ENCODE measurements around the gene SLC16A3.

The SLC16A3 gene

DNA sequence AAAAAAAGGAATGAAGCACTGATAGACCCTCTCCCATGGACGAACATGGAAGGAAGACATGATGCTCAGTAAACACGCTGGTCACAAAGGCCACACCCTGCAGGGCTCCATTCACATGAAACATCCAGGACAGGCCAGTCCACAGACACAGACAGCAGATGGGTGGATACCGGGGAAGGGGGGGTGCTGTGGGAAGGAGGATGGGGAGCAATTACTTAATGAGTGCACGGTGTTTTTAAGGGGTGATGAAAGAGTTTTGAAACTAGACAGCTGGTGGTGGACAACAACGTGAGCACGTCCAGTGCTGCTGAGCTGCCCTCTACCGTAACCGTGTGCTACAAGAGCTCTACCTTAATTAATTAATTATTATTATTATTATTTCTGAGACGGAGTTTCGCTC is 6.0 kb upstream of the SLC16A3 start:
- TF ChIP-seq, protein P1, sequence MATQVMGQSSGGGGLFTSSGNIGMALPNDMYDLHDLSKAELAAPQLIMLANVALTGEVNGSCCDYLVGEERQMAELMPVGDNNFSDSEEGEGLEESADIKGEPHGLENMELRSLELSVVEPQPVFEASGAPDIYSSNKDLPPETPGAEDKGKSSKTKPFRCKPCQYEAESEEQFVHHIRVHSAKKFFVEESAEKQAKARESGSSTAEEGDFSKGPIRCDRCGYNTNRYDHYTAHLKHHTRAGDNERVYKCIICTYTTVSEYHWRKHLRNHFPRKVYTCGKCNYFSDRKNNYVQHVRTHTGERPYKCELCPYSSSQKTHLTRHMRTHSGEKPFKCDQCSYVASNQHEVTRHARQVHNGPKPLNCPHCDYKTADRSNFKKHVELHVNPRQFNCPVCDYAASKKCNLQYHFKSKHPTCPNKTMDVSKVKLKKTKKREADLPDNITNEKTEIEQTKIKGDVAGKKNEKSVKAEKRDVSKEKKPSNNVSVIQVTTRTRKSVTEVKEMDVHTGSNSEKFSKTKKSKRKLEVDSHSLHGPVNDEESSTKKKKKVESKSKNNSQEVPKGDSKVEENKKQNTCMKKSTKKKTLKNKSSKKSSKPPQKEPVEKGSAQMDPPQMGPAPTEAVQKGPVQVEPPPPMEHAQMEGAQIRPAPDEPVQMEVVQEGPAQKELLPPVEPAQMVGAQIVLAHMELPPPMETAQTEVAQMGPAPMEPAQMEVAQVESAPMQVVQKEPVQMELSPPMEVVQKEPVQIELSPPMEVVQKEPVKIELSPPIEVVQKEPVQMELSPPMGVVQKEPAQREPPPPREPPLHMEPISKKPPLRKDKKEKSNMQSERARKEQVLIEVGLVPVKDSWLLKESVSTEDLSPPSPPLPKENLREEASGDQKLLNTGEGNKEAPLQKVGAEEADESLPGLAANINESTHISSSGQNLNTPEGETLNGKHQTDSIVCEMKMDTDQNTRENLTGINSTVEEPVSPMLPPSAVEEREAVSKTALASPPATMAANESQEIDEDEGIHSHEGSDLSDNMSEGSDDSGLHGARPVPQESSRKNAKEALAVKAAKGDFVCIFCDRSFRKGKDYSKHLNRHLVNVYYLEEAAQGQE (IDR thresholded peaks at IDR 0.05; ENCODE audit: insufficient read depth in 1 of 2, low read depth in 2 of 2, low read length in 2 of 2) = no peak
- TF ChIP-seq FOXP2 (optimal IDR thresholded peaks at IDR 0.05; ENCODE audit: borderline replicate concordance, extremely low read depth, extremely low read length, insufficient read depth) = no peak
- no peak for TF ChIP-seq POLR2AphosphoS5 (IDR thresholded peaks at IDR 0.05; ENCODE audit: low read depth, low read length)
- TF ChIP-seq TAF1 (IDR thresholded peaks at IDR 0.05; ENCODE audit: borderline replicate concordance, insufficient read depth, low read length) = no peak

DNA sequence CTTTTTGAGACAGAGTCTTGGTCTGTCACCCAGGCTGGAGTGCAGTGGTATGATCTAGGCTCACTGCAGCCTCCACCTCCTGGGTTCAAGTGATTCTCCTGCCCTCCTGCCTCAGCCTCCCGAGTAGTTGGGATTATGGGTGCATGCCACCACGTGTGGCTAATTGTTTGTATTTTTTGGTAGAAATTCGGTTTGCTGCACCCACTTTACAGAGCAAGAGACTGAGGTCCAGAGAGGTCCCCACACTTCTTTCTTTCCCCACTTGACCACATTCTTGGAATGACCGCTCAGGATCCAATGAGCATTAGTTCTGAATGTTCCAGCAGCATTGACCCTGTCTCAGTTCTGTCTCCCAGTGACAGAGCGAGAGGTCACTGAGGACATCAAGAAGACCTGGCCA is 5.3 kb upstream of the SLC16A3 start:
- TF ChIP-seq POLR2AphosphoS5 (IDR thresholded peaks at IDR 0.05; ENCODE audit: low read depth, low read length) (no peak), FOXP2 (optimal IDR thresholded peaks at IDR 0.05; ENCODE audit: borderline replicate concordance, extremely low read depth, extremely low read length, insufficient read depth) (no peak), SIN3A (IDR thresholded peaks at IDR 0.05; ENCODE audit: borderline replicate concordance, insufficient read depth, low read length) (no peak), TAF1 (IDR thresholded peaks at IDR 0.05; ENCODE audit: borderline replicate concordance, insufficient read depth, low read length) (no peak)
- TF ChIP-seq, protein P1 (IDR thresholded peaks at IDR 0.05; ENCODE audit: insufficient read depth in 1 of 2, low read depth in 2 of 2, low read length in 2 of 2) = no peak

DNA sequence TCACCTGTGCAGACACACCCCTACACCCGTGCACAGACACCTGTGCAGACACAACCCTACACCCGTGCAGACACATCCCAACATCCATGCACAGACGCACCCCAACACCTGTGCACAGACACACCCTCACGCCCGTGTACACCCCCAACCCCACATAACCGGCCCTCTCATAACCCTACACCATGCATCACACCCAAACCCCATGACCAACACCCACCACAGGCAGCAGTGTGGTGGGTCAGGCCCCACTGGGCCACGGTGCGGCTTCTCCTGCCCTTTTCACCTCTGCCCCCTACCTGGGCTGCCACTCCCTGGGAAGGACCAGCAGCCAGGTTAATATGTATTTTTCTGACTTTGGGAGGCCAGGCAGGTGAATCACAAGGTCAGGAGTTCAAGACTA is 4.2 kb upstream of the SLC16A3 start:
- TF ChIP-seq TAF1 (IDR thresholded peaks at IDR 0.05; ENCODE audit: borderline replicate concordance, insufficient read depth, low read length) = no peak
- TF ChIP-seq FOXP2 (optimal IDR thresholded peaks at IDR 0.05; ENCODE audit: borderline replicate concordance, extremely low read depth, extremely low read length, insufficient read depth) = no peak
- no peak for TF ChIP-seq POLR2AphosphoS5 (IDR thresholded peaks at IDR 0.05; ENCODE audit: low read depth, low read length)
- no peak for TF ChIP-seq SIN3A (IDR thresholded peaks at IDR 0.05; ENCODE audit: borderline replicate concordance, insufficient read depth, low read length)
- TF ChIP-seq, protein P1 (IDR thresholded peaks at IDR 0.05; ENCODE audit: insufficient read depth in 1 of 2, low read depth in 2 of 2, low read length in 2 of 2) = no peak

DNA sequence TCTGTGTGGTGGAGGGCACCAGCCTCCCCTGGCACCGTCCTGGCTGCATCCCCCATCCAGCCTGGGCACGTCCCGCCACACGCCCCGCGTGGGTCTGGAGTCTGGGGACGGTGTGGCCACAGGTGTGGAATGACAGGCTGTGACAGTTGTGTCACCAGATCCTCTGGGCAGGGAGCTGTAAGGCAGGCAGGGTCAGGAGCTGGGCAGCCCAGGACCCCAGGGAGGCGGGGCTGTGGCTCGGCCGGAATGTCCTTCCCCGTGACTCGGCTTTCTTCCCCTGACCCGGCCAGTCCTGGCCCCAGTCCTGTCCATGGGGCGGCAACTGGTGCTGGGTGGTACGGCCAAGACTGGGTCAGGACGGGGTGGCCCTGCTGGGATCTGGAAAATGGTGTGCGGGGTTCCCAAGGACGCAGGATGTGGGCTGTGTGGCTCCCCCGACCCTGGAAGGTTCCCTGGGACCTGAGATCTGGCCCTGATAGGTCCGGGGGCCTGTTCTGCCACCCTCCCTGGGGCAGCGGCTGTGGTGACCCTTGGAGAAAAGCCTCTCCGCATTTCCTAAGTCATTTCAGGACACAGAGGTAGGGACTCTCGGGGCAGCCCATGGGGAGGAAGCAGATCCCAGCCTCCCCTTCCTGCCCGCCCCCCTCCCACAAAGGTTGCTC is 3.3 kb upstream of the SLC16A3 start:
- TF ChIP-seq FOXP2 (optimal IDR thresholded peaks at IDR 0.05; ENCODE audit: borderline replicate concordance, extremely low read depth, extremely low read length, insufficient read depth) = no peak
- TF ChIP-seq POLR2AphosphoS5 (IDR thresholded peaks at IDR 0.05; ENCODE audit: low read depth, low read length) = no peak
- TF ChIP-seq SIN3A (IDR thresholded peaks at IDR 0.05; ENCODE audit: borderline replicate concordance, insufficient read depth, low read length) = no peak
- TF ChIP-seq, protein P1 (IDR thresholded peaks at IDR 0.05; ENCODE audit: insufficient read depth in 1 of 2, low read depth in 2 of 2, low read length in 2 of 2) = no peak
- TF ChIP-seq TAF1 (IDR thresholded peaks at IDR 0.05; ENCODE audit: borderline replicate concordance, insufficient read depth, low read length) = no peak

Measured in PFSK-1 (cell line).